Measurements from ENCODE around the gene PTPRT. TPM values are rescaled to one million over a fixed set of nuclear protein-coding genes. Genes with fewer than 3 reads are reported as not detected.

PTPRT gene
- total RNA-seq, 6 donors from 2014 or later, result 0.20 to 7.1 (median 3.8) TPM

- H3K4me3 ChIP-seq, result no peak overlapping the region
- DNase-seq (no peak), ATAC-seq (ENCODE audit: low FRiP score in 2 of 2) (no peak)
- H3K27me3 ChIP-seq, result no peaks in the 10 kb centered on the region
- no peaks in the 10 kb centered on the region for H3K9me3 ChIP-seq
- H3K36me3 ChIP-seq, result no peaks in the 10 kb centered on the region
- no peak for TF ChIP-seq EP300 (IDR thresholded peaks at IDR 0.05)
- TF ChIP-seq POLR2AphosphoS5 (IDR thresholded peaks at IDR 0.05), result no peak
- no peak for TF ChIP-seq POLR2A (IDR thresholded peaks at IDR 0.05)
- TF ChIP-seq CTCF (IDR thresholded peaks at IDR 0.05), result no peak
- 68 to 77% methylated on average over 3 of the region's 3 CpGs for WGBS, 2 donors
- no peaks in the 10 kb centered on the region for H3K4me1 ChIP-seq
- no peak overlapping the region for H3K27ac ChIP-seq
Observed at GRCh38 chr20:42391807-42392206, 797.9 kb downstream of the PTPRT start.

- WGBS, 2 donors, result 81 to 94% methylated on average over 3 to 4 of the region's 4 CpGs
- Histone ChIP-seq H3K27ac (no peak overlapping the region), H3K4me3 (no peak overlapping the region), H3K9me3 (no peaks in the 10 kb centered on the region), H3K4me1 (no peaks in the 10 kb centered on the region), H3K36me3 (no peaks in the 10 kb centered on the region), H3K27me3 (no peaks in the 10 kb centered on the region)
- DNase-seq (no peak), ATAC-seq (ENCODE audit: low FRiP score in 2 of 2) (peak in 1 of 2 donors; percentile 24)
- no peak for TF ChIP-seq POLR2A (IDR thresholded peaks at IDR 0.05)
- TF ChIP-seq CTCF (IDR thresholded peaks at IDR 0.05), result no peak
- no peak for TF ChIP-seq POLR2AphosphoS5 (IDR thresholded peaks at IDR 0.05)
- no peak for TF ChIP-seq EP300 (IDR thresholded peaks at IDR 0.05)
Observed at GRCh38 chr20:42380287-42380686, 809.4 kb downstream of the PTPRT start.

GRCh38 chr20:42379385-42379784, 810.3 kb downstream of the PTPRT start:
- ATAC-seq (ENCODE audit: low FRiP score in 2 of 2), result no peak

GRCh38 chr20:42378826-42379225, 810.9 kb downstream of the PTPRT start:
- DNase-seq, result no peak
- H3K9me3 ChIP-seq, result no peaks in the 10 kb centered on the region
- no peak overlapping the region for H3K27ac ChIP-seq
- TF ChIP-seq CTCF (IDR thresholded peaks at IDR 0.05) (no peak), POLR2AphosphoS5 (IDR thresholded peaks at IDR 0.05) (no peak), EP300 (IDR thresholded peaks at IDR 0.05) (no peak), POLR2A (IDR thresholded peaks at IDR 0.05) (no peak)
- H3K27me3 ChIP-seq, result no peaks in the 10 kb centered on the region
- H3K36me3 ChIP-seq, result no peaks in the 10 kb centered on the region
- ATAC-seq (ENCODE audit: low FRiP score in 2 of 2), result no peak
- 38 to 49% methylated on average over 3 of the region's 3 CpGs for WGBS, 2 donors
- no peaks in the 10 kb centered on the region for H3K4me1 ChIP-seq
- no peak overlapping the region for H3K4me3 ChIP-seq

More at GRCh38 chr20:42379385-42379784, 810.3 kb downstream of the PTPRT start:
- no peak for DNase-seq
- no peaks in the 10 kb centered on the region for H3K27me3 ChIP-seq
- no peak overlapping the region for H3K27ac ChIP-seq
- no peaks in the 10 kb centered on the region for H3K9me3 ChIP-seq
- H3K36me3 ChIP-seq, result no peaks in the 10 kb centered on the region
- H3K4me3 ChIP-seq, result no peak overlapping the region
- H3K4me1 ChIP-seq, result no peaks in the 10 kb centered on the region
- TF ChIP-seq EP300 (IDR thresholded peaks at IDR 0.05) (no peak), POLR2A (IDR thresholded peaks at IDR 0.05) (no peak), POLR2AphosphoS5 (IDR thresholded peaks at IDR 0.05) (no peak), CTCF (IDR thresholded peaks at IDR 0.05) (no peak)
- 58 to 61% methylated on average over 4 of the region's 4 CpGs for WGBS, 2 donors

GRCh38 chr20:42376131-42376530, 813.6 kb downstream of the PTPRT start:
- H3K27ac ChIP-seq, result no peak overlapping the region
- ATAC-seq (ENCODE audit: low FRiP score in 2 of 2) (no peak), DNase-seq (no peak)
- WGBS, 2 donors, result 83 to 89% methylated on average over 6 of the region's 6 CpGs
- H3K4me1 ChIP-seq, result no peaks in the 10 kb centered on the region
- H3K9me3 ChIP-seq, result no peaks in the 10 kb centered on the region
- TF ChIP-seq POLR2AphosphoS5 (IDR thresholded peaks at IDR 0.05) (no peak), POLR2A (IDR thresholded peaks at IDR 0.05) (no peak), EP300 (IDR thresholded peaks at IDR 0.05) (no peak), CTCF (IDR thresholded peaks at IDR 0.05) (no peak)
- no peak overlapping the region for H3K4me3 ChIP-seq
- no peaks in the 10 kb centered on the region for H3K27me3 ChIP-seq
- H3K36me3 ChIP-seq, result no peaks in the 10 kb centered on the region
